ENCODE measurements around the gene SLC13A5. TPM values are rescaled to one million over a fixed set of nuclear protein-coding genes. Genes with fewer than 3 reads are reported as not detected.
A peak's percentile ranks its signal among the peaks of the same experiment; 100 is the strongest.

Gene SLC13A5
- total RNA-seq, 1 experiment from 2014 or later = not detected

DNA sequence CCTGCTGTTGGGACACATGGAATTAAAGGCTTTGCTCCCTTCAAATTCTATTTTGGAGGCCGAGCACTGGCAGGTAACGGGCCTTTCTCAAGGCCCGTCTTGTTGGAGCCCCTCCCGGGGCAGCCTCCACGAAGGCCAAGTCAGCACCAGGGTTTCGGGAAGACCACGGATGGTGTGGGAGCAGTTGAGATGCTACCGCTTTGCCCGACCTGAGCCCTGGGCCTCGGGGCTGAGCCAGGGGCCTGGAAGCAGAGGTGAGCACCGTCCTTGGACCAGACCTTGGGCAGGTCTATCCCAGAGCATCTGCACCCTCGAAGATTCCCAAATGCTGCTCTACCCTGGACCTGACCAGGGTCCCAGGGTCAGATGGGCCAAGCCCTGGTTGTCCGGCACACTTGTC lies 38.6 kb downstream of the SLC13A5 start:
- CTCF ChIA-PET = interaction anchor here (0.6 to 1.5 kb wide), 2 partner anchors 10 to 169 kb away, joined by 3 to 4 read pairs; no protein-coding TSS in a partner anchor
- DNase-seq (ENCODE audit: unreplicated experiment) = no peak

GRCh38 chr17:6671431-6671830 lies 41.7 kb downstream of the SLC13A5 start:
- CTCF ChIA-PET = interaction anchor here (1.0 to 8.1 kb wide), 6 partner anchors 12 to 348 kb away, joined by 3 to 73 read pairs (median 6); no protein-coding TSS in a partner anchor
- POLR2A ChIA-PET = interaction anchor here (0.6 to 1.7 kb wide), 4 partner anchors 11 to 182 kb away, joined by 3 to 6 read pairs (median 3); no protein-coding TSS in a partner anchor
- DNase-seq (ENCODE audit: unreplicated experiment) = no peak

More for the DNA sequence above, 38.6 kb downstream of the SLC13A5 start:
- POLR2A ChIA-PET = interaction anchor here (1.2 kb wide), 1 partner anchor 9 kb away, joined by 4 read pairs; no protein-coding TSS in a partner anchor
- no peaks in the 10 kb centered on the region for H3K27me3 Mint-ChIP-seq (ENCODE audit: insufficient read depth, unreplicated experiment)
- H3K4me3 Mint-ChIP-seq (ENCODE audit: unreplicated experiment) = no peak overlapping the region
- H3K4me1 Mint-ChIP-seq (ENCODE audit: insufficient read depth, unreplicated experiment) = peaks cover 17% of the 10 kb centered on the region
- no peaks in the 10 kb centered on the region for H3K9me3 Mint-ChIP-seq (ENCODE audit: unreplicated experiment)
- BruUV-seq (replicated peaks) = no TSS peak
- TF ChIP-seq CTCF (IDR thresholded peaks at IDR 0.05; ENCODE audit: unreplicated experiment) = no peak
- H3K36me3 Mint-ChIP-seq (ENCODE audit: insufficient read depth, unreplicated experiment) = no peaks in the 10 kb centered on the region
- intact Hi-C loops (cut with micrococcal nuclease) = no loop called here
- no peak overlapping the region for H3K27ac Mint-ChIP-seq (ENCODE audit: low read depth, unreplicated experiment)

DNA sequence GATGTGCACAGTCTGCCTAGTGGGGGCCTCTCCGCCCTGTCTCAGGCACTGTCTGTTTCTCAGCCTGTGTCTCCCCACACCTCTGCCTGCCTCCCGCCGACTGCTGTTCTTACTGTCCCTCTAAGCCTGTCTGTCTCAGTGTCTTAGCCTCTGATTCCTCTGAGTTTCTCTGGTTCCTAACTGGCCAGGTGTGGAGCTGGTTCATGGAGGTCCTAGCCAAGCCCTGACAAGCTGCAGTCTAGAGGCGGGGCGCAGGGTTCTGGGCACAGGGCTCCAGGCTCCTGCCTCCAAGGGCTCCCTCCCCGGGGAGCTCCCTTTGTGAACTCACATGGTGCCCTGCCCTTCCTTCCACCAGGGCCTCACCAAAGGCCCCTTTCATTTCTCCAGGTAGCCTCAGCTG lies 42.2 kb downstream of the SLC13A5 start:
- TF ChIP-seq CTCF (IDR thresholded peaks at IDR 0.05; ENCODE audit: unreplicated experiment) = no peak
- Mint-ChIP-seq H3K36me3 (ENCODE audit: insufficient read depth, unreplicated experiment) (no peaks in the 10 kb centered on the region), H3K27ac (ENCODE audit: low read depth, unreplicated experiment) (peak overlapping the region; percentile 67), H3K4me1 (ENCODE audit: insufficient read depth, unreplicated experiment) (peaks cover 37% of the 10 kb centered on the region), H3K4me3 (ENCODE audit: unreplicated experiment) (no peak overlapping the region), H3K27me3 (ENCODE audit: insufficient read depth, unreplicated experiment) (no peaks in the 10 kb centered on the region), H3K9me3 (ENCODE audit: unreplicated experiment) (no peaks in the 10 kb centered on the region)
- POLR2A ChIA-PET = interaction anchor here (0.6 to 1.7 kb wide), 5 partner anchors 10 to 182 kb away, joined by 3 to 6 read pairs (median 3); no protein-coding TSS in a partner anchor
- CTCF ChIA-PET = interaction anchor here (1.0 to 8.1 kb wide), 6 partner anchors 37 to 349 kb away, joined by 3 to 73 read pairs (median 4); no protein-coding TSS in a partner anchor
- no TSS peak for BruUV-seq (replicated peaks)
- DNase-seq (ENCODE audit: unreplicated experiment) = peak; percentile 40
- intact Hi-C loops (cut with micrococcal nuclease) = no loop called here

More at GRCh38 chr17:6671431-6671830, 41.7 kb downstream of the SLC13A5 start:
- peaks cover 32% of the 10 kb centered on the region for H3K4me1 Mint-ChIP-seq (ENCODE audit: insufficient read depth, unreplicated experiment)
- TF ChIP-seq CTCF (IDR thresholded peaks at IDR 0.05; ENCODE audit: unreplicated experiment) = no peak
- H3K36me3 Mint-ChIP-seq (ENCODE audit: insufficient read depth, unreplicated experiment) = no peaks in the 10 kb centered on the region
- peak overlapping the region; percentile 67 for H3K27ac Mint-ChIP-seq (ENCODE audit: low read depth, unreplicated experiment)
- H3K4me3 Mint-ChIP-seq (ENCODE audit: unreplicated experiment) = no peak overlapping the region
- intact Hi-C loops (cut with micrococcal nuclease) = no loop called here
- no TSS peak for BruUV-seq (replicated peaks)
- no peaks in the 10 kb centered on the region for H3K27me3 Mint-ChIP-seq (ENCODE audit: insufficient read depth, unreplicated experiment)
- no peaks in the 10 kb centered on the region for H3K9me3 Mint-ChIP-seq (ENCODE audit: unreplicated experiment)

GRCh38 chr17:6670571-6670970 lies 42.6 kb downstream of the SLC13A5 start:
- no peaks in the 10 kb centered on the region for H3K9me3 Mint-ChIP-seq (ENCODE audit: unreplicated experiment)
- no peaks in the 10 kb centered on the region for H3K27me3 Mint-ChIP-seq (ENCODE audit: insufficient read depth, unreplicated experiment)
- ChIA-PET POLR2A (interaction anchor here (0.6 to 1.7 kb wide), 5 partner anchors 116 to 1638 kb away, joined by 3 to 7 read pairs (median 4); partner anchors contain the start of gene RNASEK), CTCF (interaction anchor here (0.7 to 8.1 kb wide), 7 partner anchors 125 to 349 kb away, joined by 3 to 73 read pairs (median 4); no protein-coding TSS in a partner anchor)
- TF ChIP-seq CTCF (IDR thresholded peaks at IDR 0.05; ENCODE audit: unreplicated experiment) = no peak
- peaks cover 37% of the 10 kb centered on the region for H3K4me1 Mint-ChIP-seq (ENCODE audit: insufficient read depth, unreplicated experiment)
- no peaks in the 10 kb centered on the region for H3K36me3 Mint-ChIP-seq (ENCODE audit: insufficient read depth, unreplicated experiment)
- no TSS peak for BruUV-seq (replicated peaks)
- intact Hi-C loops (cut with micrococcal nuclease) = no loop called here
- peak; percentile 79 for DNase-seq (ENCODE audit: unreplicated experiment)
- H3K4me3 Mint-ChIP-seq (ENCODE audit: unreplicated experiment) = no peak overlapping the region
- peak overlapping the region; percentile 67 for H3K27ac Mint-ChIP-seq (ENCODE audit: low read depth, unreplicated experiment)

Measured in MCF 10A (cell line).